Activated CD4-positive, alpha-beta T cell treated with anti-CD3 and anti-CD28 coated beads, Interleukin-2, amount 50 U/mL, for 24 hours (primary cell): Measurements from ENCODE around the gene NDST1.
"Not testable (repeated sequence)": the region's sequence is repeated elsewhere in the genome, so short reads cannot be mapped to it uniquely, and the experiment has no call there.

ENCODE experiments used
- DNase-seq, 2 donors: peaks; one replicate each; pipeline ENCODE4 v3.0.0-alpha.2; 2020; ENCODE audit warnings: low read depth in 1 of 2, low spot score in 1 of 2

Gene NDST1

GRCh38 chr5:150507474-150508276, at the start of gene NDST1:
Gene NDST1, plus strand, starts transcription at chr5:150508131. Its CDS starts 13,124 bp downstream, at chr5:150521255.
- DNase-seq = no peak

GRCh38 chr5:150458802-150459557, 49.0 kb upstream of the NDST1 start:
- DNase-seq = peak; percentile 83 to 90

DNA sequence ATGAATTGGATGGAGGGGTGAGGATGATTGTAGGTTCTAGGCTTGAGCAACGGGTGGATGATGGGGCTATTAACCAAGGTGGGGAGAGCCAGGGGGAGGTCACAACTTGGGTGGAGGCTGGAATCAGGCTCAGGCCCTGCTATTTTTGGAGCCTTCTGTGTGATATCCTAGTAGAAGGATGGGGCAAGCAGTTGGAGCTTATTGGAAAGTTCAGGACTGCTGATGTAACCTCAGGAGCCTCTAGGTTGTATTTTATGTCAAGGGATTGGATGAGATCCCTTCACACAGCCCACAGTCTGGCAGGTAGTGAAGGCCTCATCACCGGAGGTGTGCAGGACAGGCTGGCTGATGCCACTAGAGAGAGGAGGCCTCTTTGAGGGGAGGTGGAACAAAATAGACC, 47.1 kb upstream of the NDST1 start:
- DNase-seq = no peak

DNA sequence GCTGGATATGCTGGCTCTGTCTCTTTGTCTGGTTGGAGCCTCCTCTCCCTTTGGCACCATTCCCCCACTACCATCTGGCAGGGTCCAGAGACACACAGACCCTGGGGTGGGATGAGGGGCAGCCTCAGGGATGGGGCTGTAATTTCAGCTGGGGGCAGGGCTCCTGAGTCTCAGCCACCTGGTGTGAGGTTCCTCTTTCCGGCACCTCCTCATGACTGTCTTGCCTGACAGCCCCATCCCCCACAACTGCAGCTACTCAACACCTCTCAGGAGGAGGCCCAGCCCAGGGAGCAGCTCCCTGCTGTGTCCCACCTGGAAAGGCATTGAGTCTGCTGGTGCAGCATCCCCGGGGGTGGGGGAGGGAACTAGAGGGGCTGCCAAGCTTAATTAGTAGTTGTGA, 46.7 kb upstream of the NDST1 start:
- no peak for DNase-seq

GRCh38 chr5:150464554-150465012, 43.3 kb upstream of the NDST1 start:
- DNase-seq = no peak

- no peak for DNase-seq
Observed at GRCh38 chr5:150465927-150466326, 42.0 kb upstream of the NDST1 start.

- no peak for DNase-seq
Observed at GRCh38 chr5:150468206-150468605, 39.7 kb upstream of the NDST1 start.

DNA sequence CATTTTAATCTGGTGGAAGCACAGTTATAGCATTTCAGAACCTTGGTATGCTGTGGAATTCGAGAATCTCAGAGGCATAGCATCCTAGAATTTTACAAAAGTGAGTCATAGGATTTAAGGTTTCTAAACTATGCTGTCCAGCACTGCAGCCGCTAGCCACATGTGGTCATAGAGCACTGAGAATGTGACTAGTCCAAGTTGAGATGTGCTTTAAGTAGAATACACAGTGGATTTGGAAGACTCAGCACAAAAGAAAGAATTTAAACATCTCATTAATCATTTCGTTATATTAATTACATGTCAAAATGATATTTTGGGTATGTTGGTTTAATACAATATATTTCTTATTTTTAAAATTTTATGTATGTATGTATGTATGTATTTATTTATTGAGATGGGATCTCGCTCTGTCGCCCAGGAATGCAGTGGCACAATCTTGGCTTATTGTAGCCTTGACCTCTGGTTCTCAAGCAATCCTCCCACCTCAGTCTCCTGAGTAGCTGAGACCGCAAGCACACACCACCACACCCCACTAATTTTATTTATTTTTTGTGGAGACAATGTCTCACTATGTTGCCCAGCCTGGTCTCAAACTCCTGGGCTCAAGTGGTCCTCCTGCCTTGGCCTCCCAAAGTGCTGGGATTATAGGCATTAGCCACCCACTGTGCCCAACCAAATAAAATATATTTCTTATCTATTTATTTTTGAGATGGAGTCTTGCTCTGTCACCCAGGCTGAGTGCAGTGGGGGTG, 38.0 kb upstream of the NDST1 start:
- no peak for DNase-seq

DNA sequence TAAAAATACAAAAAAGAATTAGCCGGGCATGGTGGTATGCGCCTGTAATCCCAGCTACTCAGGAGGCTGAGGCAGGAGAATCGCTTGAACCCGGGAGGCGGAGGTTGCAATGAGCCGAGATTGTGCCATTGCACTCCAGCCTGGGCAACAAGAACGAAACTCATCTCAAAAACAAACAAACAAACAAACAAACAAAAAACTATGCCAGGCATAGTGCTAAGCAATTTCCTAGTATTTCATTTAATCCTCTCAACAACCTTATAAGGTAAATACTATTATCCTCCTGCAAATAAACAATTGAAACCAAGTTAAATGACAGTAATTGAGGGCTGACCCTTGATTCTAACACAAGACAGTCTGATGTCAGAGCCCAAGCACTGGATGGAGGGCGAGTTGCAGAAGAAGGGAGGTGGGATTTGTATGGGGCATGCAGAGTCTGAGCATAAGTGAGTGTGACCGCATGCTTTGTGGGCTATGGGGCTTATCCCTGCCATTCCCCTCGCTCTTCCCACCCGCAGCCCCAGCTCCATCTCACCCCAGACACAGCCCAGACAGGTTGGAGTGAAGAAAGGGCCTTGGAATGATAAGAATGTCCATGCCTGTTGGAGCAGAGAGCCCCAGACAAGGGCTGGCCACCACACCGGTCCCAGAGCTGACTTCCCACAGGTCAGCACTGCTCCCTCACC, 34.1 kb upstream of the NDST1 start:
- no peak for DNase-seq

GRCh38 chr5:150476568-150476967, 31.4 kb upstream of the NDST1 start:
- not testable (repeated sequence) for DNase-seq

DNA sequence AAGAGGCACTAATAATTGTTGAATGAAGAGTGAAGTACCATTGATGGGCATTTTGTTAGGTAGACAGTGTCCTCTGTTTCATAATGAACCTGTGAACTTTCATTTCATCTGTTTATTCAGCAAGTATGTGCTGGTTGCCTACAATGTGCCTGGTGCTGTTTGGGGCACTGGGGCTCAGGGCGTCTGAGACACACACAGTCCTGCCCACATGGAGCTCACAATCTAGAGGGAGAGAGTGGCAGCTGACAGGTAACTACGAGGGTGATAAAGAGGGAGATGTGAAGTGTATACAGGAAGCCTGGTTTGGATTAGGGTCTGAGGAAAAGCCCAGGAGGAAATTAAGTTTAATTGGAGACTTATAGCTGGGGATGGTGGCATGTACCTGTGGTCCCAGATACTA, 28.5 kb upstream of the NDST1 start:
- DNase-seq = no peak

DNA sequence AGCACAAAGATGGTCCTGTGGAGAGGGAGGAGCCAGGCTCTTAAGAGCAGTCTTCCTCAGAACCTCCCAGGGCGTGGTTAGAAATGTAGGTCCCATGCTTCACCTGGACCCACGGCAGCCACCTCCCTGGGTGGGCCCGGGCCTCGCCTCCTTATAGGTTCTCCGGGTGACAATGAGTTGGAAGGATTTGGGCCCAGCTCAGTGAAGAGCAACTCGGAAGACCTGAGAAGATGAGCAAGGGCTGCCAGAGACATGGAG, 26.3 kb upstream of the NDST1 start:
- DNase-seq = no peak

DNA sequence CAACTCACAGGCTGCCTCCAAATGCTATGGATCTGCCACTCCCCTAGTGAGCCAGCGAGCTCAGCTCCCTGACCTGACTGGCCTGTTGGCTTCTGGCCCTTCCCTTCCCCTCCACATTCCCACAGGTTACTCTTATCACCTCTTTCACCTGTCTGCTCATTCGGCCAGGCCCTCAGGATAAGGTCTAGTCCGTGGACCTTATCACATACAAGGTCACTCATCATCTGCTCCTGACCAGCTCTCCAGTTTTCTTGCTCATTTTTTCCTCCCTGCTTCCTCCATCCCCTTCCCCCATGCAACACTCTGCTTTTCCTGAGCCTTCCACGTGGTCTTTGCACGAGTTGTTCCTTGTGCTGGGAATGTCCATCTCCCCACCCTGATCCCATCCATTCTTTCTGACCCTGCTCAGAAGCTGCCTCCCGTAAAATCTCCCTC, 25.9 kb upstream of the NDST1 start:
- DNase-seq = no peak

- DNase-seq = no peak
Observed at GRCh38 chr5:150484964-150485692, 22.8 kb upstream of the NDST1 start.

- DNase-seq = peak; percentile 2 to 17
Observed at GRCh38 chr5:150485693-150486401, 22.1 kb upstream of the NDST1 start.

- DNase-seq = peak in 1 of 2 donors; percentile 30
Observed at GRCh38 chr5:150486402-150487198, 21.3 kb upstream of the NDST1 start.

- DNase-seq = no peak
Observed at GRCh38 chr5:150487199-150488061, 20.5 kb upstream of the NDST1 start.
